GM11168 (cell line): ENCODE measurements around the gene SLC27A3.

Source experiments
- in situ Hi-C: fragments of 300-500 bp; cut with MboI; formaldehyde crosslinking; loops from one replicate; pipeline ENCODE4 v1.12.0; 2022; ENCODE audit warnings: low sequenced_read_pairs; ENCODE audit not compliant: unreplicated experiment

The SLC27A3 gene

DNA sequence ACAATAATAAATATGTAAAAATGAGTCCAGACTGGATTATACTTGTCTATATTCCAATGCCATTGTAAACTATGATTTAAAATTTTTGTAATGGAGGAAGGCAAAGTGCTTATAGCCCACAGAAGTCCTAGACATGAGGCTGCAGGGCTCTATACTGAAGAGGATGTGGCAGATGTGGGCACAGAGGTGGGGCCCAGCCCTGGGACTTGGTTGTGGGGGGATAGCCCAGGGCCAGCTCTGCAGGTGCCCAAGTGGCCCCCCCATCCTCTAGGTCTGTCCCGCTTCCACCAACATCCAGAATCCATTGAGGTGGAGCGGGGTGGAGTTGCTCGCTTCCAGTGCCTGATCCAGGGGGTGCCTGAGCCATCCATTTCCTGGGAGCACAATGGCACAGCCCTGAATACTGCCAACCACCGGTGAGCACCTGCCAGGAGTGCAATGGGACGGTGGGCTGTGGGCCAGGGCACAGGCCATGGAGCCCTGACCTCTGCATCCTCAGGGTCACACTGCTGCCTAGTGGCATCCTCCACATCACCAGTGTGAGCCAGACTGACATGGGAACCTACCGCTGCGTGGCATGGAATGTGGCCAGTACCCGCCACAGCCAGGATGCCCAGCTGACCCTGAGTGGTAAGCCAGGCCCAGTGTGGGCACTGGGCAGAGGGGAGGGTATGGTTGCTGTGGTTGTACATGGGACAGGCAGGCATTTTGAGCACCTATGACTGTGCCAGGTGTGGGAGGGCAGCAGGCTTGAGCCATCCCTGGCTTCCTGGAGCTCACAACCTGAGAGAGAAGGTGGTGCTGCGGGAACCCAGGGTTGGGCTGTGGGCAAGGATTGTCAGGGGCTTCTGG lies 21.0 kb downstream of the SLC27A3 start:
- in situ Hi-C loops, result loop anchor here (5.0 to 10.0 kb wide), 2 partner anchors 126 to 169 kb away; partner anchors contain the start of genes CREB3L4, GATAD2B and SLC39A1

GRCh38 chr1:153796786-153797659 lies 21.8 kb downstream of the SLC27A3 start:
- in situ Hi-C loops, result loop anchor here (5.0 to 10.0 kb wide), 2 partner anchors 125 to 168 kb away; partner anchors contain the start of genes CREB3L4, GATAD2B and SLC39A1

DNA sequence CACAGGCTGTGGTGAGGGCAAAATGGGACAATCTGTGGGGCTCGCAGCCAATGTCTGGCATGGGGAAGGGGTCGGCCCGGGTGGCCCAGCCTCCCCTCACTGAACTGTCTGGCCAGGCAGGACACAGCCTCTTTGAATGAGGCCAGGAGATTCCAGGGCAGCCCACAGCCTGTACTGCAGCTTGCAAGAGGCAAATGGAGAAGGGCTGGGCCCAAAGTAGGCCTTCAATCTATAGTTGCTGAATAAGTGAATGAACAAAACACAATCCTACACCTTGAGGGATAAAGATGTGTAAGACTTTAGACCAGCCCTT lies 23.2 kb downstream of the SLC27A3 start:
- in situ Hi-C loops, result loop anchor here (5.0 to 10.0 kb wide), 2 partner anchors 124 to 166 kb away; partner anchors contain the start of genes CREB3L4, GATAD2B and SLC39A1

DNA sequence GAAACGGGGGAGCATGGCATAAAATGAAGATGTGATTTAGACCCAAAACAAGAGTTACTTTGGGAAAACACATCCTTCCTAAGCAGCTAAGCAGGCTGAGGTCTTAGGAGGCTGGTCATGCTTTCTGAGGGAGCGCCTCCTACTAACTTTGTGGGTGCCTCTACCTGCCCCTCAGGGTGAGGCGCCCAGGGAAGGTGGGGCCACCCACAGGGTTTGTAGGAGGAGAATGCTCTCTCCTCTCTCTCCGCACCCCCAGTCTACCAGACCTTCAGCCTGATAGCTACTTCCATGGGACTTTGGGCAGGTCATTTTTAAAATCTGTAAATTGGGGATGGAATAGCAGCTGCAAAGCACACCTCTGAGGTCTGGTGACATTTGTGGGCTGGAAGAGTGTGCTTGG lies 23.8 kb downstream of the SLC27A3 start:
- in situ Hi-C loops, result loop anchor here (5.0 to 10.0 kb wide), 2 partner anchors 123 to 166 kb away; partner anchors contain the start of genes CREB3L4, GATAD2B and SLC39A1

GRCh38 chr1:153799566-153800465 lies 24.6 kb downstream of the SLC27A3 start:
- in situ Hi-C loops, result loop anchor here (5.0 to 10.0 kb wide), 2 partner anchors 122 to 165 kb away; partner anchors contain the start of genes CREB3L4, GATAD2B and SLC39A1

DNA sequence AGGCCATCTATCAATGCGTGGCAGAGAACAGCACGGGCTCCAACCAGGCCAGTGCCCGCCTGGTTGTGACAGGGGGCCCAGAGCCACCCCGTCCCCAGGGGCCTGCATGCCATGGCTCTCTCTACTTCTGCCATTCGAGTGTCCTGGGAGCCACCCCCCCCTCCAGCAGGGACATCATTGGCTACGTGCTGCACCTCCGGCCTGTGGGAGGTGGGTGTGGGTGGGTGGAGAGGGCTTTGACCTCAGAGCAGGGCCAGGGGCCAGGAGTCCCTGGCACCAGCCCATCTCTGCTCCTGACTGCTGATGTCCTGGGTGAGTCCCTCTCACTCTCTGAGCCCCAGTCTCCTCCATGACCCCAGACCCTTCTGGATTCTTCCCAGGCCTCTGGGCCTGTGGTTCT lies 25.3 kb downstream of the SLC27A3 start:
- in situ Hi-C loops, result no loop called here

DNA sequence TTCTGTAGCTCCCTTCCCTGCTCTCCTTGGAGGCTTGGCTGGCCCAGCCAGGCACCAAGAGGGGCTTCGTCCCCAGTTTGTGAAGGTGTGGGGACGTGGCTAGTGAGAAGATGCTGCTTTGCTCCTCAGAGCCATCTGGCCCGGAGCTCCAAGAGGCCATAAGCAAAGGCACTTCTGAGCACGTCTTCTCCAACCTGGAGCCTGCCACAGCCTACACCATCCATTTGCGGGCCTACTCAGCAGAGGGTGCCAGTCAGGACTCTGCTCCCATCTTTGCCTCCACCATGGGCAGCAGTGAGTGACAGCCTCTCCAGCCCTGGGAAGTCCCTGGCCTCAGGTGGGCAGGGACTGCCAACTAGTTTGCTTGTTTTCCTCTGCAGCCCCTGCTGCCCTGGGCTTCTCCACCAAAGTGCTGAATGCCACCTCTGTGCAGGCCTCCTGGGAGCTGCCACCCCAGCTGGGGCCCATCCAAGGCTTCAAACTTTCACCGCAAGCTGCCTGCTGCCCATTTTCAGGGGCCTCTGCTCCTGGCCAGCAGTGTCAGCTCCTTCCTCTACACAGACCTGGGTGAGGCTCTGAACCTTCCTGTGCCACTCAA lies 25.9 kb downstream of the SLC27A3 start:
- in situ Hi-C loops, result no loop called here

GRCh38 chr1:153801786-153802697 lies 26.8 kb downstream of the SLC27A3 start:
- in situ Hi-C loops, result no loop called here

GRCh38 chr1:153803470-153804056 lies 28.4 kb downstream of the SLC27A3 start:
- in situ Hi-C loops, result no loop called here

GRCh38 chr1:153804112-153804511 lies 28.9 kb downstream of the SLC27A3 start:
- in situ Hi-C loops, result no loop called here

- in situ Hi-C loops, result no loop called here
Observed at GRCh38 chr1:153805042-153805745, 30.0 kb downstream of the SLC27A3 start.

- in situ Hi-C loops, result no loop called here
Observed at GRCh38 chr1:153805886-153806719, 30.9 kb downstream of the SLC27A3 start.

GRCh38 chr1:153816283-153816889 lies 41.2 kb downstream of the SLC27A3 start:
- in situ Hi-C loops, result no loop called here

- in situ Hi-C loops, result no loop called here
Observed at GRCh38 chr1:153818876-153819275, 43.7 kb downstream of the SLC27A3 start.

GRCh38 chr1:153827168-153827964 lies 52.2 kb downstream of the SLC27A3 start:
- in situ Hi-C loops, result no loop called here
